ENCODE data around the gene ATG2B. TPM values are rescaled to one million over a fixed set of nuclear protein-coding genes. Genes with fewer than 3 reads are reported as not detected.

ATG2B gene
- total RNA-seq, 1 donor from 2014 or later: 14.1 TPM

DNA sequence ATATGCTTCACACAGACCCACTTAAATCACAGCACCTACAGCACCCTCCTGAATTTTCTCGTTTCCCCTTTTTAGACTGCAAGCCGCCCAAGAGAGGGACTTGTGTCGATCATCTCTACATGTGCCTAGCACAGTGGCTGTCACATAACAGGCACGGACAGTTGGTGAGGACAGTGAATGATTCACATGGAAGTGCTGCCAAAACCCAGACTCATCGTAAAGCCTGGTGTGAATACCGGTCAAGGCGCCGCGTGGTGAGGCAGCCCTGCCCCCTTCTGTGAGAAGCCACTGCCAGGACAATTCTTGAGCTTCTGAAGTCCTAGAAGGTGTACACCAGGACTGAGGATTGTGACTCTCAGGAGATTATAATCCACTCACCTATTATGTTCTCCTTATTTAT, 44.3 kb downstream of the ATG2B start:
- Mint-ChIP-seq H3K36me3 (ENCODE audit: low read depth, unreplicated experiment) (peaks cover 16% of the 10 kb centered on the region), H3K27me3 (ENCODE audit: unreplicated experiment) (no peaks in the 10 kb centered on the region), H3K4me1 (ENCODE audit: unreplicated experiment) (no peaks in the 10 kb centered on the region), H3K4me3 (ENCODE audit: unreplicated experiment) (no peak overlapping the region), H3K9me3 (ENCODE audit: unreplicated experiment) (no peaks in the 10 kb centered on the region), H3K27ac (ENCODE audit: unreplicated experiment) (no peak overlapping the region)
- DNase-seq (ENCODE audit: low spot score): no peak
- no peak for TF ChIP-seq CTCF (IDR thresholded peaks at IDR 0.05; ENCODE audit: unreplicated experiment)

- no peak for DNase-seq (ENCODE audit: low spot score)
- H3K27ac Mint-ChIP-seq (ENCODE audit: unreplicated experiment): no peak overlapping the region
- H3K4me1 Mint-ChIP-seq (ENCODE audit: unreplicated experiment): no peaks in the 10 kb centered on the region
- no peaks in the 10 kb centered on the region for H3K9me3 Mint-ChIP-seq (ENCODE audit: unreplicated experiment)
- H3K36me3 Mint-ChIP-seq (ENCODE audit: low read depth, unreplicated experiment): peaks cover 12% of the 10 kb centered on the region
- no peak for TF ChIP-seq CTCF (IDR thresholded peaks at IDR 0.05; ENCODE audit: unreplicated experiment)
- no peak overlapping the region for H3K4me3 Mint-ChIP-seq (ENCODE audit: unreplicated experiment)
- no peaks in the 10 kb centered on the region for H3K27me3 Mint-ChIP-seq (ENCODE audit: unreplicated experiment)
Observed at GRCh38 chr14:96316087-96316486, 47.1 kb downstream of the ATG2B start.

DNA sequence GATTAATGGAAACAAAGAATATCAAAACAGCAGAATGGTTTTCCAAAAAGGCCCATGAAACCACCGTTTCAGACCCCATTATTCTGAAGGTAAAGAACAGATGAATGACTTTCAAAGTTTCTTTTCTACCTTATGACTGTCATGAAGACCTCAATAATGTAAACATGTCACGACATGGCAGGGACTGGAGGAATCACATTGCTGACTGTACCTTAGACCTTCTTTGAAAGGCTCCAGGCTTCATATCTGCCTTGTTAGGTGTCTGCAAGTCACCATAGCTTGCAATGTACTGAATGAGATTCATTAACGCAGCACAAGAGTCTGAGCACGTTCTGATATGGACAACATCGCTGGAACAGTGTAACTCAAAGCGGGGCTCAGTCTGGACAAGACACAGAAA, 52.2 kb downstream of the ATG2B start:
- no peak for DNase-seq (ENCODE audit: low spot score)
- Mint-ChIP-seq H3K27me3 (ENCODE audit: unreplicated experiment) (no peaks in the 10 kb centered on the region), H3K4me3 (ENCODE audit: unreplicated experiment) (no peak overlapping the region), H3K36me3 (ENCODE audit: low read depth, unreplicated experiment) (no peaks in the 10 kb centered on the region), H3K4me1 (ENCODE audit: unreplicated experiment) (no peaks in the 10 kb centered on the region), H3K9me3 (ENCODE audit: unreplicated experiment) (no peaks in the 10 kb centered on the region), H3K27ac (ENCODE audit: unreplicated experiment) (no peak overlapping the region)
- no peak for TF ChIP-seq CTCF (IDR thresholded peaks at IDR 0.05; ENCODE audit: unreplicated experiment)

- Mint-ChIP-seq H3K27me3 (ENCODE audit: unreplicated experiment) (no peaks in the 10 kb centered on the region), H3K36me3 (ENCODE audit: low read depth, unreplicated experiment) (no peaks in the 10 kb centered on the region), H3K27ac (ENCODE audit: unreplicated experiment) (no peak overlapping the region), H3K4me3 (ENCODE audit: unreplicated experiment) (no peak overlapping the region), H3K9me3 (ENCODE audit: unreplicated experiment) (no peaks in the 10 kb centered on the region), H3K4me1 (ENCODE audit: unreplicated experiment) (no peaks in the 10 kb centered on the region)
- no peak for DNase-seq (ENCODE audit: low spot score)
- TF ChIP-seq CTCF (IDR thresholded peaks at IDR 0.05; ENCODE audit: unreplicated experiment): no peak
Observed at GRCh38 chr14:96309896-96310330, 53.2 kb downstream of the ATG2B start.

DNA sequence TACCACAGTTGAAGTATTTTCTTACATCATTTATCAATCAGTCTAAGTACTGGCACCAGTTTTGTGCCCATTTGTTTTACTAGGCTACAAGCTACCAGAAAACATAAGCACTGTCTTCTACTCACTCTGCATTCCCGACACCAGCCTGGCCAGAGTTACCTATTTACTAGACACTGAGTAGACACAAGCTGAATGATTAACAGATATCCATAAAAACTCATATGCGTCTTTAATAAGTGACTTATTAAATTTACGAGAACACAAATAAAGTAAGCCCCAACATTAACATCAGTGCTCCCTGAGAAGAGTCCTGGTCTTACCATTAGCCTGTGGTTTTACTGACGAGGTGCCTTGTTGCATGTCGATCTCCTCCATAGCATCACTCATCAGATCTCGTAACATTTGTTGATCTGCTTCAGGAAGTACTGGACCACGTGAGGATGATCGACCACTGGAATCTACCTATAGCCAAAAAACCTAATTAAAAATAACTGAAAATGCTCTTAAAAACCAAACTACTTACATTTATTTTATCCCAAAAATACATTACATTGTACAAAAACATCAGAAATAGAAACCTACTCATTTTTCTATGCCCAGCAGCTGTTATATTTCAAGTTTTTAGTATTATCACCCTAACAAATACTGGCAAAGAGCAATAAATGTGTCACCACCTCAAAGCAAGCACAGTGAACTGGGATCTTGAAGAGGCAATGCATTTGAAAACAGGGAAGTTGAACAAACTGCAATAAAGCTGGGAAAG, 53.8 kb downstream of the ATG2B start:
- Mint-ChIP-seq H3K4me1 (ENCODE audit: unreplicated experiment) (no peaks in the 10 kb centered on the region), H3K4me3 (ENCODE audit: unreplicated experiment) (no peak overlapping the region), H3K36me3 (ENCODE audit: low read depth, unreplicated experiment) (no peaks in the 10 kb centered on the region), H3K27me3 (ENCODE audit: unreplicated experiment) (no peaks in the 10 kb centered on the region), H3K27ac (ENCODE audit: unreplicated experiment) (no peak overlapping the region), H3K9me3 (ENCODE audit: unreplicated experiment) (no peaks in the 10 kb centered on the region)
- DNase-seq (ENCODE audit: low spot score): no peak
- no peak for TF ChIP-seq CTCF (IDR thresholded peaks at IDR 0.05; ENCODE audit: unreplicated experiment)
